ENCODE data around the gene MRPL4. TPM values are rescaled to one million over a fixed set of nuclear protein-coding genes. Genes with fewer than 3 reads are reported as not detected.

Gene MRPL4
- total and polyA plus RNA-seq, 2 of the 13 experiments (the other 11 are each of a cell fraction or from before 2014, with no cell fraction given), result 40.6 to 42.5 TPM

- TF ChIP-seq TRAFD1 (CRISPR knock-in tag; IDR thresholded peaks at IDR 0.05; ENCODE audit: borderline replicate concordance), result 0 out of 2 replicates have a peak, but pooled peaks have one; percentile 56
- TF ChIP-seq BORCS8-MEF2B (CRISPR knock-in tag; IDR thresholded peaks at IDR 0.05), result peak; percentile 63
- peak; percentile 93 for TF ChIP-seq ZNF501 (CRISPR knock-in tag; IDR thresholded peaks at IDR 0.05)
- peak; percentile 97 for TF ChIP-seq RXRA (CRISPR knock-in tag; IDR thresholded peaks at IDR 0.05)
- TF ChIP-seq ZNF839 (CRISPR knock-in tag; IDR thresholded peaks at IDR 0.05; ENCODE audit: borderline replicate concordance), result peak; percentile 71; the same call in 1 of the 2 replicates
- TF ChIP-seq IKZF1 (IDR thresholded peaks at IDR 0.05), result no peak
- TF ChIP-seq SMYD3 (CRISPR knock-in tag; IDR thresholded peaks at IDR 0.05), result 0 out of 2 replicates have a peak, but pooled peaks have one; percentile 71
- 0 out of 2 replicates have a peak, but pooled peaks have one; percentile 45 for TF ChIP-seq HOXA9 (CRISPR knock-in tag; IDR thresholded peaks at IDR 0.05; ENCODE audit: borderline replicate concordance)
- peak; percentile 88; the same call in 1 of the 2 replicates for TF ChIP-seq KDM5B (CRISPR knock-in tag; IDR thresholded peaks at IDR 0.05; ENCODE audit: borderline replicate concordance)
- TF ChIP-seq ZNF274 (CRISPR knock-in tag; IDR thresholded peaks at IDR 0.05), result peak; percentile 98; the same call in 1 of the 2 replicates
- TF ChIP-seq ZNF431 (CRISPR knock-in tag; IDR thresholded peaks at IDR 0.05; ENCODE audit: borderline replicate concordance, low read depth), result peak; percentile 87
- peak; percentile 13; the same call in 1 of the 2 replicates for TF ChIP-seq ZNF180 (CRISPR knock-in tag; IDR thresholded peaks at IDR 0.05; ENCODE audit: borderline replicate concordance, low read depth)
- peak; percentile 54; the same call in 1 of the 2 replicates for TF ChIP-seq FOSL2 (CRISPR knock-in tag; IDR thresholded peaks at IDR 0.05)
- 0 out of 2 replicates have a peak, but pooled peaks have one; percentile 34 for TF ChIP-seq PRDM15 (CRISPR knock-in tag; IDR thresholded peaks at IDR 0.05)
- peak; percentile 70 for TF ChIP-seq ZBED4 (CRISPR knock-in tag; IDR thresholded peaks at IDR 0.05; ENCODE audit: borderline replicate concordance)
- TF ChIP-seq ZNF547 (CRISPR knock-in tag; IDR thresholded peaks at IDR 0.05), result peak; percentile 92
- TF ChIP-seq DMAP1 (CRISPR knock-in tag; IDR thresholded peaks at IDR 0.05), result peak; percentile 95
- TF ChIP-seq SALL2 (CRISPR knock-in tag; IDR thresholded peaks at IDR 0.05), result peak; percentile 84
- peak; percentile 54; the same call in 1 of the 2 replicates for TF ChIP-seq ESRRA (CRISPR knock-in tag; IDR thresholded peaks at IDR 0.05; ENCODE audit: low read depth)
- peak; percentile 100 for TF ChIP-seq ZFY (CRISPR knock-in tag; IDR thresholded peaks at IDR 0.05)
Observed at GRCh38 chr19:10251792-10252694, at the start of gene MRPL4 (continued).

Measured in HepG2 (cell line).